HL-60 (cell line): Measurements from ENCODE around the gene TRPV5.

Experiments used
- DNase-seq, 2 experiments: peaks; one replicate each; pipeline ENCODE4 v3.0.0-alpha.2; 2010 to 2020; ENCODE audit warnings: low read depth in 1 of 2, low spot score in 1 of 2
- H3K27ac ChIP-seq: fragments of 250-450 bp; sonication (Bioruptor Pico); replicated peaks from 2 replicates; pipeline ENCODE4 v1.5.1; 2020; ENCODE audit warnings: mild to moderate bottlenecking, moderate library complexity
- H3K27me3 ChIP-seq: fragments of 250-450 bp; sonication (Bioruptor Pico); 2 replicates; pipeline ENCODE4 v1.5.1; 2021; ENCODE audit warnings: mild to moderate bottlenecking, moderate library complexity; ENCODE audit not compliant: insufficient read depth, poor library complexity, severe bottlenecking
- H3K4me3 ChIP-seq: replicated peaks from 2 replicates; pipeline ENCODE4 v1.5.1; 2011; ENCODE audit warnings: mild to moderate bottlenecking, control low read depth, low read length; ENCODE audit not compliant: insufficient read depth
- GABPA ChIP-seq: IDR thresholded peaks from 2 replicates; pipeline ENCODE4 v1.6.1; 2012; ENCODE audit warnings: low read depth
- POLR2AphosphoS5 ChIP-seq: IDR thresholded peaks from 2 replicates; pipeline ENCODE4 v1.6.1; 2012; ENCODE audit warnings: low read depth
- SPI1 ChIP-seq: IDR thresholded peaks from 2 replicates; pipeline ENCODE4 v1.6.1; 2012; ENCODE audit warnings: low read depth, mild to moderate bottlenecking, borderline replicate concordance
- TF ChIP-seq, protein P1 (sequence below): IDR thresholded peaks from 2 replicates; pipeline ENCODE4 v1.6.1; 2012; ENCODE audit warnings: low read depth; ENCODE audit not compliant: insufficient replicate concordance
- TF ChIP-seq, protein P2 (sequence below): IDR thresholded peaks from one replicate; pipeline ENCODE4 v1.5.1; 2011; ENCODE audit warnings: low read length, control low read depth, inconsistent platforms; ENCODE audit not compliant: insufficient read depth

Gene TRPV5

DNA sequence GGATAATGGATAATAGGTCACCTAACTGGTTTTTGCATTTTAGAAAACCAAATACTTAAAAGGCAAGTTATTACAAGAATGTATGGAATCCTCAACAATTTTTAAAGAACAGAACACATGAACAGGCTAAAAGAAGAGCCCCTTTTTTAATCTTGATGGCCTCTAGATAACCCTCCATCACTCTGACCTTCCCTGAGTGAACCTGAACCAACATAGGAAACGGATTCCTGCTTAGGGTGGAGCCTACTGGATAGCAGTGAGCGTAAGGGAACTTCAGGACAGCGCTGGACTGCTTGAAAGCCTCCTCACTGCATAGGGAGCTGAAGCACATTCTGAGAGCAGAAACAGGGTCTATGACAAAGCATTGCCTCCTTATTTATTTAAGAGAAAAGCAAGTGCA is 20.5 kb downstream of the TRPV5 start:
- TF ChIP-seq POLR2AphosphoS5, result no peak
- no peak for TF ChIP-seq GABPA
- TF ChIP-seq, protein P1, sequence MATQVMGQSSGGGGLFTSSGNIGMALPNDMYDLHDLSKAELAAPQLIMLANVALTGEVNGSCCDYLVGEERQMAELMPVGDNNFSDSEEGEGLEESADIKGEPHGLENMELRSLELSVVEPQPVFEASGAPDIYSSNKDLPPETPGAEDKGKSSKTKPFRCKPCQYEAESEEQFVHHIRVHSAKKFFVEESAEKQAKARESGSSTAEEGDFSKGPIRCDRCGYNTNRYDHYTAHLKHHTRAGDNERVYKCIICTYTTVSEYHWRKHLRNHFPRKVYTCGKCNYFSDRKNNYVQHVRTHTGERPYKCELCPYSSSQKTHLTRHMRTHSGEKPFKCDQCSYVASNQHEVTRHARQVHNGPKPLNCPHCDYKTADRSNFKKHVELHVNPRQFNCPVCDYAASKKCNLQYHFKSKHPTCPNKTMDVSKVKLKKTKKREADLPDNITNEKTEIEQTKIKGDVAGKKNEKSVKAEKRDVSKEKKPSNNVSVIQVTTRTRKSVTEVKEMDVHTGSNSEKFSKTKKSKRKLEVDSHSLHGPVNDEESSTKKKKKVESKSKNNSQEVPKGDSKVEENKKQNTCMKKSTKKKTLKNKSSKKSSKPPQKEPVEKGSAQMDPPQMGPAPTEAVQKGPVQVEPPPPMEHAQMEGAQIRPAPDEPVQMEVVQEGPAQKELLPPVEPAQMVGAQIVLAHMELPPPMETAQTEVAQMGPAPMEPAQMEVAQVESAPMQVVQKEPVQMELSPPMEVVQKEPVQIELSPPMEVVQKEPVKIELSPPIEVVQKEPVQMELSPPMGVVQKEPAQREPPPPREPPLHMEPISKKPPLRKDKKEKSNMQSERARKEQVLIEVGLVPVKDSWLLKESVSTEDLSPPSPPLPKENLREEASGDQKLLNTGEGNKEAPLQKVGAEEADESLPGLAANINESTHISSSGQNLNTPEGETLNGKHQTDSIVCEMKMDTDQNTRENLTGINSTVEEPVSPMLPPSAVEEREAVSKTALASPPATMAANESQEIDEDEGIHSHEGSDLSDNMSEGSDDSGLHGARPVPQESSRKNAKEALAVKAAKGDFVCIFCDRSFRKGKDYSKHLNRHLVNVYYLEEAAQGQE, result no peak
- TF ChIP-seq SPI1, result no peak
- TF ChIP-seq, protein P2, sequence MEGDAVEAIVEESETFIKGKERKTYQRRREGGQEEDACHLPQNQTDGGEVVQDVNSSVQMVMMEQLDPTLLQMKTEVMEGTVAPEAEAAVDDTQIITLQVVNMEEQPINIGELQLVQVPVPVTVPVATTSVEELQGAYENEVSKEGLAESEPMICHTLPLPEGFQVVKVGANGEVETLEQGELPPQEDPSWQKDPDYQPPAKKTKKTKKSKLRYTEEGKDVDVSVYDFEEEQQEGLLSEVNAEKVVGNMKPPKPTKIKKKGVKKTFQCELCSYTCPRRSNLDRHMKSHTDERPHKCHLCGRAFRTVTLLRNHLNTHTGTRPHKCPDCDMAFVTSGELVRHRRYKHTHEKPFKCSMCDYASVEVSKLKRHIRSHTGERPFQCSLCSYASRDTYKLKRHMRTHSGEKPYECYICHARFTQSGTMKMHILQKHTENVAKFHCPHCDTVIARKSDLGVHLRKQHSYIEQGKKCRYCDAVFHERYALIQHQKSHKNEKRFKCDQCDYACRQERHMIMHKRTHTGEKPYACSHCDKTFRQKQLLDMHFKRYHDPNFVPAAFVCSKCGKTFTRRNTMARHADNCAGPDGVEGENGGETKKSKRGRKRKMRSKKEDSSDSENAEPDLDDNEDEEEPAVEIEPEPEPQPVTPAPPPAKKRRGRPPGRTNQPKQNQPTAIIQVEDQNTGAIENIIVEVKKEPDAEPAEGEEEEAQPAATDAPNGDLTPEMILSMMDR, result no peak
- Histone ChIP-seq H3K27ac (no peak overlapping the region), H3K4me3 (no peak overlapping the region), H3K27me3 (no peaks in the 10 kb centered on the region)
- DNase-seq, result no peak

DNA sequence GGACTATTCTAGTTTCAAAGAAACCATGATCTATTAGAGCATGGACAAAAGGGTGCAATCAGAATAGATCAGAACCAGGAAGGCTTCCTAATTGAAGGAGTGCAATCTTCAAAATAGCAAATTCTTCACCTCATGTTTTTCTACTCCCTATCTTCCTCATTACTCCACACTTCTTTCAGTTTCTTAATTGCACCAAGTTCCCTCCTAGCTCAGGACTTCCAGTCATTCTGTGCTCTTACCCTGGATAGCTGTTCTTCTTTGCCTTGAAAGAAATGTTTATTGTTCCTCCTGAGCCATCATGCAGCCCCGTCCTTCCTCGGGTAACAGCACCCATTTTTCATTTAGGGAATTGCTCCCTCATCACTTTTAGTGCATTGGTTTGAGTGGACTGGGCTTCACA is 23.1 kb downstream of the TRPV5 start:
- Histone ChIP-seq H3K27me3 (no peaks in the 10 kb centered on the region), H3K4me3 (no peak overlapping the region), H3K27ac (no peak overlapping the region)
- no peak for TF ChIP-seq GABPA
- no peak for TF ChIP-seq POLR2AphosphoS5
- TF ChIP-seq, protein P1, result no peak
- TF ChIP-seq, protein P2, result no peak
- TF ChIP-seq SPI1, result no peak
- no peak for DNase-seq

DNA sequence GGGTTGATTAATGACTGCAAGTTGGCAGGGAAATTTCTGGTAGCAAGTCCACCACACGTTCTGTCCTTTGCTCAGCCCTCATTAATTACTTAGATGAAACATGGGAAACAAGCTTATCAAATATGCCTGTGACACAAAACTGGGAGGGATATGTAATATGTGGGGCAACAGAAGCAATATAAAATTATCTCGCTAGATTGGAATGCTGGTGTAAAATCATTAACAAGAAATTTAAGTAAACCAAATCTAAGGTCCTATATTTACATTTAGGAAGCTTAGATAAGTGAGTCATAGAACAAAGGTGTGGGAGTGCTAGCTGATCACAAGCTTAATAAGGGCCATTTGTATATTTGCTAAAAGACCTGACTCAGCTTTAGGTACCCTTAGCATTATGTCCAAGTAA is 23.5 kb downstream of the TRPV5 start:
- no peak for DNase-seq
- H3K27ac ChIP-seq, result no peak overlapping the region
- TF ChIP-seq, protein P2, result no peak
- TF ChIP-seq, protein P1, result no peak
- TF ChIP-seq POLR2AphosphoS5, result no peak
- TF ChIP-seq SPI1, result no peak
- TF ChIP-seq GABPA, result no peak
- no peaks in the 10 kb centered on the region for H3K27me3 ChIP-seq
- H3K4me3 ChIP-seq, result no peak overlapping the region
